Measurements from ENCODE around the gene NCAPG2.

Gene NCAPG2

GRCh38 chr7:158582089-158582456, 122.5 kb downstream of the NCAPG2 start:
- Histone ChIP-seq H3K36me3 (replicated peaks) (no peaks in the 10 kb centered on the region), H3K27me3 (replicated peaks) (peaks cover 25% of the 10 kb centered on the region), H3K27ac (no peak overlapping the region), H3K4me3 (ENCODE audit: low read depth, low read length) (no peak overlapping the region)
- in situ Hi-C loops (cut with HindIII; ENCODE audit: low pct_ligation_motif_present, low sequenced_read_pairs) = no loop called here
- TF ChIP-seq CTCF (IDR thresholded peaks at IDR 0.05; ENCODE audit: low read depth, low read length, missing control alignments) = no peak
- no peak for DNase-seq

GRCh38 chr7:158581440-158582088, 123.0 kb downstream of the NCAPG2 start:
- no peak for TF ChIP-seq CTCF (IDR thresholded peaks at IDR 0.05; ENCODE audit: low read depth, low read length, missing control alignments)
- in situ Hi-C loops (cut with HindIII; ENCODE audit: low pct_ligation_motif_present, low sequenced_read_pairs) = no loop called here
- no peak overlapping the region for H3K27ac ChIP-seq

More at GRCh38 chr7:158581440-158582088, 123.0 kb downstream of the NCAPG2 start:
- Histone ChIP-seq H3K4me3 (ENCODE audit: low read depth, low read length) (no peak overlapping the region), H3K36me3 (replicated peaks) (no peaks in the 10 kb centered on the region), H3K27me3 (replicated peaks) (peaks cover 22% of the 10 kb centered on the region)
- DNase-seq = no peak
